ENCODE data around the gene EVA1C. TPM values are rescaled to one million over a fixed set of nuclear protein-coding genes. Genes with fewer than 3 reads are reported as not detected.

Gene EVA1C
- total RNA-seq, 1 experiment from 2014 or later = 0.98 TPM

GRCh38 chr21:32372755-32373154, 39.8 kb upstream of the EVA1C start:
- no peak overlapping the region for H2BK12ac ChIP-seq (ENCODE audit: insufficient read length, low read depth, low read length)
- no peak for TF ChIP-seq CTCF (conservative IDR thresholded peaks at IDR 0.05)
- Mint-ChIP-seq H3K27ac (no peak overlapping the region), H3K9me3 (no peaks in the 10 kb centered on the region), H3K4me1 (no peaks in the 10 kb centered on the region), H3K27me3 (ENCODE audit: low read depth) (no peaks in the 10 kb centered on the region), H3K4me3 (no peak overlapping the region), H3K36me3 (ENCODE audit: insufficient read depth in 1 of 3, low read depth in 3 of 3) (peaks cover 32 to 82% (median 55%) of the 10 kb centered on the region in 3 experiments; a peak in 6 of 7 replicates)
- no peak overlapping the region for H3K9ac ChIP-seq (ENCODE audit: extremely low read depth, insufficient read length, low read length)
- no peak overlapping the region for H2BK15ac ChIP-seq (ENCODE audit: low read depth, low read length)
- no peak overlapping the region for H2BK120ac ChIP-seq (ENCODE audit: low read depth, low read length, poor library complexity, severe bottlenecking)
- H3K14ac ChIP-seq (ENCODE audit: insufficient read depth, low read length) = no peak overlapping the region
- no peak overlapping the region for H3K4ac ChIP-seq (ENCODE audit: low read depth, low read length)
- no peaks in the 10 kb centered on the region for H3K79me2 ChIP-seq (ENCODE audit: insufficient read depth, low read length)
- no peak overlapping the region for H4K8ac ChIP-seq (replicated peaks; ENCODE audit: insufficient read length, low read depth, low read length)
- H2AFZ ChIP-seq (ENCODE audit: low read length) = no peak overlapping the region
- H3K18ac ChIP-seq (ENCODE audit: insufficient read length, low read depth, low read length) = no peak overlapping the region
- H2BK20ac ChIP-seq (ENCODE audit: low read depth, low read length, poor library complexity, severe bottlenecking) = no peak overlapping the region
- H4K5ac ChIP-seq (ENCODE audit: insufficient read length, low read depth, low read length) = no peak overlapping the region
- no peak overlapping the region for H3K56ac ChIP-seq (ENCODE audit: insufficient read length, low read depth, low read length)
- WGBS (ENCODE audit: extremely low coverage, insufficient read length, low lambda C conversion rate) = no CpG with 5 or more reads among the region's 3 CpGs
- H4K91ac ChIP-seq (ENCODE audit: insufficient read length, low read depth, low read length) = no peak overlapping the region
- H3K23ac ChIP-seq (ENCODE audit: insufficient read length, low read depth, low read length) = no peak overlapping the region
- H3K4me1 ChIP-seq (ENCODE audit: insufficient read depth, low read length) = no peaks in the 10 kb centered on the region
- no peaks in the 10 kb centered on the region for H3K23me2 ChIP-seq (ENCODE audit: insufficient read length, low read depth, low read length, poor library complexity, severe bottlenecking)
- H3K79me1 ChIP-seq (ENCODE audit: insufficient read depth, low read depth, low read length, poor library complexity, severe bottlenecking) = no peaks in the 10 kb centered on the region
- no peak overlapping the region for H3T11ph ChIP-seq (ENCODE audit: low read length)
- no peak overlapping the region for H3K4me2 ChIP-seq (ENCODE audit: insufficient read depth, insufficient read length, low read length)
- no peak overlapping the region for H3K27ac ChIP-seq (ENCODE audit: insufficient read length, low read depth, low read length)
- DNase-seq = no peak
- H2AK5ac ChIP-seq (ENCODE audit: insufficient read length, low read length) = no peak overlapping the region
- H4K20me1 ChIP-seq (ENCODE audit: control insufficient read depth, insufficient read depth, insufficient read length) = no peaks in the 10 kb centered on the region
- H3K27me3 ChIP-seq (ENCODE audit: insufficient read depth, low read length) = no peaks in the 10 kb centered on the region
- no peaks in the 10 kb centered on the region for H3K9me3 ChIP-seq (ENCODE audit: control insufficient read depth, low read depth, low read length)
- no peak overlapping the region for H2BK5ac ChIP-seq (ENCODE audit: insufficient read length, low read length)
